GM10266 (cell line): ENCODE measurements around the gene SBNO1.

ENCODE experiments used
- DNase-seq: peaks from one replicate; pipeline ENCODE4 v3.0.0; 2012; ENCODE audit errors: extremely low spot score
- TF ChIP-seq, protein P1 (sequence below): IDR thresholded peaks from 2 replicates; pipeline ENCODE4 v1.5.1; 2012; ENCODE audit warnings: mild to moderate bottlenecking, low read depth; ENCODE audit not compliant: control insufficient read depth, insufficient read depth; ENCODE audit errors: missing control alignments

Gene SBNO1

GRCh38 chr12:123391546-123392343, 27.1 kb upstream of the SBNO1 start:
- TF ChIP-seq, protein P1, sequence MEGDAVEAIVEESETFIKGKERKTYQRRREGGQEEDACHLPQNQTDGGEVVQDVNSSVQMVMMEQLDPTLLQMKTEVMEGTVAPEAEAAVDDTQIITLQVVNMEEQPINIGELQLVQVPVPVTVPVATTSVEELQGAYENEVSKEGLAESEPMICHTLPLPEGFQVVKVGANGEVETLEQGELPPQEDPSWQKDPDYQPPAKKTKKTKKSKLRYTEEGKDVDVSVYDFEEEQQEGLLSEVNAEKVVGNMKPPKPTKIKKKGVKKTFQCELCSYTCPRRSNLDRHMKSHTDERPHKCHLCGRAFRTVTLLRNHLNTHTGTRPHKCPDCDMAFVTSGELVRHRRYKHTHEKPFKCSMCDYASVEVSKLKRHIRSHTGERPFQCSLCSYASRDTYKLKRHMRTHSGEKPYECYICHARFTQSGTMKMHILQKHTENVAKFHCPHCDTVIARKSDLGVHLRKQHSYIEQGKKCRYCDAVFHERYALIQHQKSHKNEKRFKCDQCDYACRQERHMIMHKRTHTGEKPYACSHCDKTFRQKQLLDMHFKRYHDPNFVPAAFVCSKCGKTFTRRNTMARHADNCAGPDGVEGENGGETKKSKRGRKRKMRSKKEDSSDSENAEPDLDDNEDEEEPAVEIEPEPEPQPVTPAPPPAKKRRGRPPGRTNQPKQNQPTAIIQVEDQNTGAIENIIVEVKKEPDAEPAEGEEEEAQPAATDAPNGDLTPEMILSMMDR: no peak
- no peak for DNase-seq

- no peak for DNase-seq
- TF ChIP-seq, protein P1: no peak
These were observed 26.1 kb upstream of the SBNO1 start for GRCh38 chr12:123390498-123391426.

DNA sequence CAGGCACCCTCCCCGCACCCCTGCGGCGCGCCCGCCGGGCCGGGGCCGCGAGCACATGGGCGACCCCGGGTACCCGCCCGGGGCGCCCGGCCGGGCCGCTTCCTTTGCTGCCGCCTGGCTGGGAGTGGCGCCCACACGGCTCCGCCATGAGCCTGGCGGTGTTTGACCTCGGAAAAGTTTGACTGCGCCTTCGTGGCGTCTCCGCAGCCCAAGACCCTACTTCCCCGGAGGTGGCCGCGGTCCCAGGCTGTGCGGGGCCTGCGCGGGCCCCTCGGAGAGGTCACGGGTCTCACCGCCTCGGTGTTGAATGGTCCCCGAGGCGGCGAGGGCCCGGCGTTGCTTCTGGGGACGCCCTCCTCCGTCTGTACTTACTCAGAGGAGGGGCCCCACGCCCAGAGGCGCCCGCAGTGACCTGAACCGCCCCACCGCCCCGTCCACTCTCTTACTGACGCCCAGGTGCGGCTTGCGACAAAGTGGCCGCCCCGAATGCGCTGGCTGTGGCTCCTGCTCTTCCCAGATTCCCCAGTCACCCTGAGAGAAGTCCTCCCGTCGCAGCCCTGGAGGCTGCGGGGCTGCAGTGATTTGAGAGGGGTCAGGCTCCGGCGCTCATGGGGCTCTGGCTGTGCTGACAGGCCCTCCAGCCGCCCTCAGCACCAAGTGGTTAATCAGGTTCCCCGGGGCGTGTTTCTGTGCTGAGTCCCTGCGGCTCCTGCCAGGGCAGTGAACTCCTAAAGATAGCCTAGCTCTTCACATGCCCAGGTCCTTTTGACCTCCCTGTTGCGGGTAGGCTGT, 25.1 kb upstream of the SBNO1 start:
- TF ChIP-seq, protein P1: no peak
- DNase-seq: peak; percentile 79

GRCh38 chr12:123388951-123389559, 24.4 kb upstream of the SBNO1 start:
- DNase-seq: peak; percentile 67
- TF ChIP-seq, protein P1: peak; percentile 12

- DNase-seq: peak; percentile 97
- TF ChIP-seq, protein P1: no peak
These were observed 23.7 kb upstream of the SBNO1 start for GRCh38 chr12:123388177-123388950.
